GM12872 (cell line): ENCODE data around the gene MORN3.

Experiments
- CTCF ChIP-seq: IDR thresholded peaks from 3 replicates; pipeline ENCODE4 v1.5.1; 2011; ENCODE audit warnings: low read depth, mild to moderate bottlenecking, low read length, moderate library complexity; ENCODE audit not compliant: insufficient read depth

MORN3 gene

GRCh38 chr12:121610239-121611149 lies 59.0 kb downstream of the MORN3 start:
- no peak for TF ChIP-seq CTCF

GRCh38 chr12:121608301-121608700 lies 61.2 kb downstream of the MORN3 start:
- no peak for TF ChIP-seq CTCF

GRCh38 chr12:121603581-121603980 lies 65.9 kb downstream of the MORN3 start:
- TF ChIP-seq CTCF = no peak

- TF ChIP-seq CTCF = no peak
Observed at GRCh38 chr12:121602766-121603165, 66.7 kb downstream of the MORN3 start.

- TF ChIP-seq CTCF = no peak
Observed at GRCh38 chr12:121600702-121601336, 68.6 kb downstream of the MORN3 start.
